CD4-positive, alpha-beta T cell treated with Interleukin-15 for 4 hours (primary cell): ENCODE results near the gene RABL6.
A peak's percentile ranks its signal among the peaks of the same experiment; 100 is the strongest.
"Not testable (repeated sequence)": the region's sequence is repeated elsewhere in the genome, so short reads cannot be mapped to it uniquely, and the experiment has no call there.

Source experiments
- DNase-seq: peaks from one replicate; pipeline ENCODE4 v3.0.0-alpha.2; 2020; ENCODE audit warnings: low spot score

Gene RABL6

DNA sequence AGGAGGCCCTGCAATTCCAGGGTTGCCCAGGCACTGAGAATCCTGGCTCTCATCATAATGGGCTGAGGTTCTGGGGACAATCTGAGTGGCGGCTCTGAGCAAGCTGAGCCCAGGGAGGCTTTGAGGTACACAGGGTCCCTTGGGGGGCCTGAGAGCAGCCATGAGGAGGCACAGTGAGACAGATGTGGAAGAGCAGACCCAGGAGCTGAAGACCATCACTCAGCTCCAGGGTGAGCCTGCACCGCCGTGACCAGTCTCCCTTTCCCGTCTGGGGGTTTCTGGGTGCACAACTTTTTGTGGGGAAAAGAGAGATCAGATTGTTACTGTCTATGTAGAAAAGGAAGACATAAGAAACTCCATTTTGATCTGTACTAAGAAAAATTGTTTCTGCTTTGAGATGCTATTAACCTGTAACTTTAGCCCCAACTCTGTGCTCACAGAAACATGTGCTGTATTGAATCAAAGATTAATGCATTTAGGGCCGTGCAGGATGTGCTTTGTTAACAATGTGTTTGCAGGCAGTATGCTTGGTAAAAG, 11.4 kb upstream of the RABL6 start, which contains the start of gene CCDC183:
Gene CCDC183 (plus strand): TSS at position 101 of the 537 bp plus-strand sequence. CDS start 60 bp downstream, at position 161.
- no peak for DNase-seq

DNA sequence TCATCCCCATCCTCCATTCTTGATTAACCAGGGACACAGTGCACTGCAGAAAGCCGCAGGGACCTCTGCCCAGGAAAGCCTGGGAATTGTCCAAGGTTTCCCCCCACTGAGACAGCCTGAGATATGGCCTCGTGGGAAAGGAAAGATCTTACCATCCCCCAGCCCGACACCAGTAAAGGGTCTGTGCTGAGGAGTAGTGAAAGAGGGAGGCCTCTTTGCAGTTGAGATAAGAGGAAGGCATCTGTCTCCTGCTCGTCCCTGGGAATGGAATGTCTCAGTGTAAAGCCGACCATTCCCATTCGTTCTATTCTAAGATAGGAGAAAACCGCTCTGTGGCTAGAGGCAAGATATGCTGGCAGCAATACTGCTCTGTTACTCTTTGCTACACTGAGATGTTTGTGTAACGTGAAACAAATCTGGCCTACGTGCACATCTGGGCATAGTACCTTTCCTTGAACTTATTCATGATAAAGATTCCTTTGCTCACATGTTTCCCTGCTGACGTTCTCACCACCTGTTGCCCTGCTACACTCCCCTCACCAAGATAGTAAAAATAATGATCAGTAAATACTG, 10.9 kb upstream of the RABL6 start:
- not testable (repeated sequence) for DNase-seq

DNA sequence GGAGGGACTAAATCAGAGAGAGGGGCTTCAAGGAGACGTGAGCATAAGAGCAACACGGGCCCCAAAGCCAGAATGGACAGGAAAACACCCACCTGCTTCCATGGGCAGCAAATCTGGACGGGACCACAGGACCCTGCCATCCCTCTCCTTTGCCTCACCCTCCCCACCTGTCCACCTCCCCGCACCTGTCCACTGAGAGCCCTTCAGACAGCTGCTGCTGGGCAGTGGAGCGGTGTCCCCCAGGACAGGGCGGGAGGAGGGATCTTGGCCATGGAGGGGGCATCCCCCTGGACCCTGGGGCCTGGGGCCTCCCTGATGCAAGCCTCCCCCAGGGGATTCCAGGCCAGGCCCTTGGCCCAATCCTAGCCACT, 9.1 kb upstream of the RABL6 start:
- no peak for DNase-seq

DNA sequence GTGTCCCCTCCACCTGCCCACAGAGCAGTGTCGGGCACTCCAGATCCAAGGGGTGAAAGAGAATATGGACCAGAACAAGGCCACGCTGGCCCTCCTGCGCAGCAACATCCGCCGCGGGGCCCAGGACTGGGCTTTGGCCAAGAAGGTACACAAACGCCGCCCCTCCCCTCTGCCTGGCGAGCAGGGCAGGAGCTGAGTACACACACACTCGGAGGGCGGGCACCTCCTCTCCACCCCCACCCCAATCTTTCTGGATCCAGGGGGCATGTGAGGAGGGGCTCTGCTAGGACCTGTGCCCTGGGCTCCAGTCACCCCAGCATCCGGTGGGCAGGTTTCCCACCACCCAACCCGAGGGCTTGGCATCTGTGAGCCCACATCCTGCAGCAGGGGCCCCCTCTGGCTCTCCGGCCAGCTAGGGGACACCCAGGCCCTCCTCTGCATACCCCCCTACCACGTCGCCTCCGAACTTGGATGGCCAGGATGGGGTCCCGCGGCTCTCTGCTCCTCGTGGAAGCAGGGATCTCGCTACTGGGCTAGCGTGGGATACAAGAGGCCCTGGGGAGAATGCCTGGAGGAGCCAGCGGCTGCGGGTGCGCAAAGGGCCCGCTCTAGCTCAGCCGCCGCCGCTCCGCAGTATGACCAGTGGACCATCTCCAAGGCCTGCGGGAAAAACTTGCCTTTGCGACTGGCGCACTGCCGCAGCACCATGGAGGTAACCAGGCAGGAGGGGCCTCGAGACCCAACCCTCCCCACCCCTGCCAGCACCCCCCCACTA, 8.5 kb upstream of the RABL6 start:
- no peak for DNase-seq

DNA sequence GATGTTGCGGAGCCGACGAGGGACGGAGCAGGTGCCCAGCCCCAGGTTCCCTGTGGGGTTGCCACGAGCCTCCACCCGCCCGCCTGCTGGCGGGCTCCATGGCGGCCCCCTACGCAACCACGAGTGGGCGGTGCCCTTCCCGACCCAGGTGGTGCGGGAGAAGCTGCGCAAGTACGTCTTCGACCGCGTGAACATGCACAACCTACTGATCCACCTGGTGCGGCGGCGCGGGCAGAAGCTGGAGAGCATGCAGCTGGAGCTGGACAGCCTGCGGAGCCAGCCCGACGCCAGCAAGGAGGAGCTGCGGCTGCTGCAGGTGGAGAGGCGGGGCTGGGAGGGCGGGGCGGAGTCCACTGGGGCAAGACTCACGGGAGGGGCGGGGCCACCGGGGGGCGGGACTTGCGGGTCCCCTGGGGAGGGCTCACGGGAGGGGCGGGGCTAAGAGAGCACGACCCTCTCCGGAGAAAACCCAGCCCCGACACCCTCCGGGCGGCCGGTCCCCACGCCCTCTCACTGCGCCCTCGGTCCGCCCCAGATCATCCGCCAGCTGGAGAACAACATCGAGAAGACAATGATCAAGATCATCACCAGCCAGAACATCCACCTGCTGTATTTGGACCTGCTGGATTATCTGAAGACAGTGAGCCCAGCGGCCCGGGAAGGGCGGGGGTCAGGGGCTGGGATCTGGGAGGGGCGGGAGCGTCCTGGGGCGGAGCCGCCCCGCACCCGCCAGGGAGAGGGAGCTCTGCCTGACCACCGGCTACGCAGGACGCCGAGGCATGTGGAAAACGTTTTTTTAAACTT, 7.7 kb upstream of the RABL6 start:
- DNase-seq = peak; percentile 87

DNA sequence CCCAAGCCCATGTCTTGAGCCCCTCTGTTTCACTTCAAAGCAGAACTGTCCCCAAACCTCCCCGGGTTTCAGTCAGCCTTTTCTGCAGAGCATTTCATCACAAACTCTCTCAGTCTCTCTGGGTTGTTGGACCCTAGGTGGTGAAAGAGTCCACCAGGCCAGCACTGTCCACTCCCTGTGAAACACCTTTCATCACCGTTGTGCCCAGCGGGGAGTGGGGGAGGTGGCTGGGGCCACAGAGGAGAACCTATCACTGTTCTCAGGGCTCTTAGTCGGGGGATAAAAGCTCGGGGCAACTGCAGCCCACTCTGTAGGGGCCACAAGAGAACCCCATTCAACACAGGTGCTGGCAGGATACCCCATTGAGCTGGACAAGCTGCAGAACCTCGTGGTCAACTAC, 5.4 kb upstream of the RABL6 start:
- no peak for DNase-seq

DNA sequence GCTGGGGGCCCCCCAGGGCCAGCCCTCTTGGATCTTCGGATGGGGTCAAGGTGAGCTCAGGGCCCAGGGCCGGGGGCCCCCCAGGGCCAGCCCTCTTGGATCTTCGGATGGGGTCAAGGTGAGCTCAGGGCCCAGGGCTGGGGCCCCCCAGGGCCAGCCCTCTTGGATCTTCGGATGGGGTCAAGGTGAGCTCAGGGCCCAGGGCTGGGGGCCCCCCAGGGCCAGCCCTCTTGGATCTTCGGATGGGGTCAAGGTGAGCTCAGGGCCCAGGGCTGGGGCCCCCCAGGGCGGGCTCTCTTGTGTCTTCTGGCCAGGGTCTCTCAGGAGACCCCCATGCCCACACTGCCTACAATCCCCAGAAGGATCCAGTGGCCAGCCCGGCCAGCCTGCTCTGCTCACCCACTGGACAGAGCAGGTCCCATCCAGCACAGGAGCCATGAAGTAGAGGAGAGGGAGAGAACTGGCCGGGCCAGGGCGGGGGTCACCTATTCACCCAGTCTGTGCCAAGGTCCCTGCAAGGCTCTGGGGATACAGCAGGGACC, 4.7 kb upstream of the RABL6 start:
- DNase-seq = not testable (repeated sequence)

DNA sequence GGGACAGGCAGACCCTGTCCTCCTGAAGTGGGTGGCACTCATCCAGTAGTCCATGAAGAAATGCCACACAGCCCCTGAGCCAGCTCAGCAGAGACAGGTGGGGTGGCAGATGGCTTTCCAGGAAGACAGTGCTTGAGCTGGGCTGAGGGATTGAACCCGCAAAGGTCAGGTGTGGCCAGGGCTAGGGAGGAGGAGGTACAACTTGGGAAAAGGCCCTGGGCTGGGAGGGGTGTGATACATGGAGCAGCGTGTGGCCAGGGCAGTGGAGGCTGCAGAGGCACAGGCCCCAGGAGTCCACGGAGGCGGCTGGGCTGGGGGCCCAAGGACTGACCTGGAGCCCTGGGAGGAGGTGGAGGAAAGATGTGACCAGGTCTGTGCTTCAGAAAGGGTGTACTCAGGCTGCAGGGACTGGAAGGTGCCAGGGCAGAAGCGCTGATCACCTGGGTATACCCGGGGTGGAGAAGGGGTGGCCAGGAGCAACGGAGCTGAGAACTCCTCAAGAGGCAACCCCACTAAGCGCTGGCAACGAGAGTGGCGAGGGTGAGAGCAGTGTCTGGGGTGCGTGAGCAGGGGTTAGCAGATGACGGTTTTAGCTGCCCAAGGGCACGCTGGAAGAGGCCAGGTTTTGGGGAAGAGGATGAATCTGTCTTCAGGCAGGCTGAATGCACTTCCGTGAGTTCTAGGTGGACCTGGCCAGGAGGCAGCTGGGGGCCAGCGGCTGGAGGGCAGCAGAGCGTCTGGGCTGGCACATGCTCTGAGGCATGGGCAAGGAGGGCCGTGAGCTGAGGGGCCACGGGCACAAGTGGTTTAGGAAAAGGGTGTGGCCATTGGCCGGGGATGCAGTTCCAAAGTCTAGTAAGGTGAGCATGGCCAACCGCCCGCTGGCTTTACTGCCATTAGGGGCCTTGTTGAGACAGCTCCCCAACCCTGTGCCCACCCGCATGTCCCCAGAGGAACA, 3.9 kb upstream of the RABL6 start:
- DNase-seq = no peak

DNA sequence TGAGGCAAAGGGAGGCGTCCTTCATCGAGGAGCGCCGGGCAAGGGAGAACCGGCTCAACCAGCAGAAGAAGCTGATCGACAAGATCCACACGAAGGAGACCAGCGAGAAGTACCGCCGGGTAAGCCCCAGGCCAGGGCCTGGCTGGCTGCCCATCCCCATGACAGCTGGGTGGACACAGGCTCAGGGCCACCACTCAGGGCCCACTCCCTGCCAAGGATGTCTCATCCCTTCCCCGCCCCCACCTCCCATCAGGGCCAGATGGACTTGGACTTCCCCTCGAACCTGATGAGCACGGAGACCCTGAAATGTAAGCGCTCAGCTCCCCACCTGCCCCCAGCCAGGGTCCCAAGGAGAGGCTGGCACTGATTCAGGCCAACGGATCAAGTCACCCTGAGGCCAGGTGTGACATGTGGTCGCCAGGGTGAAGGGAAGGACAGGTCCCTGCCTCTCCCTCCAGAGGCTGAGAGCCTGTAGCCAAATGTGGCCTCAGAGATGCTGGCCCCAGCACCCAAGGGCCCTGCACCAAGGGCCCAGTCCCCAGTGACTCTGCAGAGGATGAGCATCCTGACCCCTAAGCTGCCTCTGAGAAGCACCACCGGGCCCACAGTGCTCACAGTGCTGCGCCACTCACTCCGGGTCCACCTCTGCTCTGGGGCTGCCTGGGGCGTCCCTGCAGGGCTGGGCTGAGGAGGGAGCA, 3.1 kb upstream of the RABL6 start:
- no peak for DNase-seq

DNA sequence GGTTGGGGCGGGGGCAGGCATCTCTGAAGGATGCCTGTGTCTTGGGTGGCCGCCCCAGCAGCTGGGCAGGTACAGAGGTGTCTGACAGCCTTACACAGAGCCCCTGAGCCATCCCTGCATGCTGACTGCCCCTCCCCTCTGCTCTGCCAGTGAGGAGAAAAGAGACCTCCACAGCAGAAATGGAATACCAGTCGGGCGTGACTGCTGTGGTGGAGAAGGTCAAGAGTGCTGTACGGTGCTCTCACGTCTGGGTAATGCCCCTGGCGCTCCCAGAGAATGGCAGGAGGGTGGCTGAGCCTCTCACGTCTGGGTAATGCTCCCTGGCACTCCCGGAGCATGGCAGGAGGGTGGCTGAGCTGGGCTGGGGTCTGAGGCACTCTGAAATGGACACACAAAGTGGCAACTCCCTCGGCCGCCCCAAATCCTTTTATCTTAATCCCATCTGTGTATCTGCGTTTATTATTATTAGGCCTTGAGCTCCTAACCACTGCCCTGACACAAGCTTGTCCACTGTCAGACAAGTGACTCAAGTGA, 2.5 kb upstream of the RABL6 start:
- no peak for DNase-seq

DNA sequence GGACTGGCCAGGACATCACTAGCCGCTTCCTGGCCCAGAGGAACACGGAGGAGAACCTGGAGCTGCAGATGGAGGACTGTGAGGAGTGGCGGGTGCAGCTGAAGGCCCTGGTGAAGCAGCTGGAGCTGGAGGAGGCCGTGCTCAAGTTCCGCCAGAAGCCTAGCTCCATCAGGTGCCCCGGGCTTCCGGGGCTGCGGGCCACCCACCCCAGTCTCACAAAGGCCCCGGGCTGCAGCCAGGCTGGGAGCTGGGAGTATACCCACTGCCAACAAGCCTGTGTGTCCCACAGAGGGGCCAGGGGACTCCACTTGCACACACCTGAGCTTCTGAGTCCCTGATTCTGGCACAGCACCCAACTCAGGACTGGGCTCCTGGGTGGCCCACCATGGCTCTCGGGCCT, 1.7 kb upstream of the RABL6 start:
- DNase-seq = no peak

DNA sequence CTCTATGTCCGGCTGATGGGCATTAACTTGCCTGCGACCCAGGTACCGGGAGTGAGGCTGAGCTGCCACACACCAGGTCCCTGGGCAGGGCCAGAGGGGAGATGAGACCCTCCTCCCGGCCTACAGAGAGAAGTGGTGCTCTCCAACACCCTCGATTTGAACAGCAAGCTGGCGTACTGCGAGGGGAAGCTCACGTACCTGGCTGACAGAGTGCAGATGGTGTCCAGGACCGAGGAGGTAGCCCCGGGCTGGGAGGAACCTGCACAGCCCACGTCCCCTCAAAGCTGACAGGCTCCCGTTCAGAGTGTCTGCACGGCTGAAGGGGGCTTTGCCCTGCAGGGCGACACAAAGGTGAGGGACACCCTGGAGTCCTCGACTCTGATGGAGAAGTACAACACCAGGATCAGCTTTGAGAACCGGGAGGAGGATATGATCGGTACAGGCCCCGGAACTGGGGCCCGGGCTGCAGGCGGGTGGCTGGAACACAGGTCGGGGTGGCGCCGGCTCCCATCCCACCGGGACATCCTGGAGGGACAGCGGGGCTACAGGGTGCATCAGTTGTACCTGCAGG, 1.0 kb upstream of the RABL6 start:
- DNase-seq = no peak

DNA sequence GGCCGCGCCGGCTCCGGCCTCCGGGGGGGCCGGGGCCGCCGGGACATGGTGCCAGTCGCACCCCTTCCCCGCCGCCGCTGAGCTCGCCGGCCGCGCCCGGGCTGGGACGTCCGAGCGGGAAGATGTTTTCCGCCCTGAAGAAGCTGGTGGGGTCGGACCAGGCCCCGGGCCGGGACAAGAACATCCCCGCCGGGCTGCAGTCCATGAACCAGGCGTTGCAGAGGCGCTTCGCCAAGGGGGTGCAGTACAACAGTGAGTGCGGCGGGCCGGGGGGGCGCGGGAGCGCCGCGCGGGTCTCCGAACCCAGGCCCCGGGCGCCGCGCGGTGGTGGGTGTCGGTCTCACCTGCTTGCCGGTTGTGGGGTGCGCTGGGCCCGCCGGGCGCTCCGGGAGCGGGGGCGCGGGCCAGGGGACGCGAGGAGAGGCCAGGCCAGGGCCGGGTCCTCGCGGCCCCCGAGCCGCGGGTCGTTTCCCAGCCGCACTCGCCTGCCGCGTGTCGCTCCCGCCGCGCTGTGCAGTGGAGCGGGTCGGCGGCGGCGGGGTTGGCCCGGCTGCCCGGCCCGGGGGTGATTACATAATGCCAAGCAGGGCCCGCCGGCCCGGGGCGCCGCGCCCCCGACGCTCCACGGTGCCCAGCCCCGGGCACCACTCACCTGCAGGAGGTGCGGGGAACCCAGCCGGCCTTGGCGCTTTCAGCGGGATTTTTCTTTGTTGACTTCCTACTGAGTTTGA, 492 bp downstream of the RABL6 start:
- DNase-seq = peak; percentile 46

DNA sequence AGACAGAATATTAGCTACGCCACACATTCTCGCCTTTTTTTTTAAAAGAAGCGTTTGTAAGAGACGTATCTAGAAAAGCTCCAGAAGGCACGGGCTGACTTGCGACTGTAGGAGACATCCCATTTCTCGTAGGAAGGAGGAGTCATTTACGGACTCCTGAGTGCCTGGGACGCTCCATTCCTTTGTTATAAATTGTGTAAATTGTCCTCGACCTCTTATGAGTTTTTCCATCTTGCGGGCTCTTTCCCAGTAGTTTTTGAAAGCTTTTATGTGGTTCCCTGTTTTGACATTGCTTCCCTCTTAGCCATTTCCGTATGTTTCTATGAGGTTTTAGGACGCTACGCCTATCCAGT, 1.0 kb downstream of the RABL6 start:
- DNase-seq = no peak

DNA sequence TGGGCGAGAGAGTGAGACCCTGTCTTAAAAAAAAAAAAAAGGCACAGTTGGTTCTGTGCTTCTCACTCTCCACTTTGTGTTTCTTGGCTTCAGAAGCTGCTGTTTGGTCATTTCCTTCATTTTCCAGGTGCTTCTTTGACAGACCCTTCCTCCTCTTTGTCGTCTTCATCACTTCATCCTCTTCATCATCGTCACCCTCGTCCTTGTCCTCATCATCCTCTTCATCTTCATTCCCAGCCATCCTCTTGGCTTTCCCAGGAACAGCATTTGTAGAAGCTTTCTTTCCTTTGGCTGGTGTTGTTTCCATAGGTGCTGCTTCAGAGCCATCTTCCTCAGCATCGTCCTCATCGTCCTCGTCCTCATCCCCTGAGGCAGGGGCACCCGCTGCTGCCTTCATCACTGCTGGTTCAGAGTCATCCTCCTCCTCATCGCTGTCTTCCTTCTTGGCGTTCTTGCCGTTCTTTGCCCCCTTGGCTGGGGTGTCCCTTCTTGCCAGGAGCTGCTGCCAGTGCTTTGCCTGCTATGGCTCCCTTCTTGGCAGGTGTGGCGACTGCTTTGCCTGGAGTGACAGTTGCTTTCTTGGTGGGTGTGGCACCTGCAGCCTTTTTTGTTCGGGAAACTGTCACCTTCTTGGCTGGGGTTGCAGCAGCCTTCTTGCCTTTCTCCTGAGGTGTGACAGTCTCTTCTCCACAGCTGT, 7.1 kb downstream of the RABL6 start:
- no peak for DNase-seq

DNA sequence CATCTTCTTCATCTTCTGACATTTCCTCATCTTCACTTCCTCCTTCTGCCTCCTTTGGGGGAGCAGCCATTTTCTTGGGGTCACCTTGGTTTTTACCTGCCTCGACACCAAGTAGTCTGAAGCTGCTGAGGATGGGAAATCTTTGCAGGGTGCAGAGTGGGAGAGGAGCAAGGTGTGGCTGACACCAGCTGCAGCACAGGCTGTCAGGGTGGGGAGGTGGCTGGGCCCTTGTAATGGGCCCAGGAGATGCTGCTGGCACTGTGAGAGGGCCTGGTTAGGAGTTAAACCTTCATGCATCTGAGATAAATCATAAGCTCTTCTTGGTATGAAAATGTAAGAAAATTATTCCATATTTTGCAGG, 7.7 kb downstream of the RABL6 start:
- DNase-seq = no peak

DNA sequence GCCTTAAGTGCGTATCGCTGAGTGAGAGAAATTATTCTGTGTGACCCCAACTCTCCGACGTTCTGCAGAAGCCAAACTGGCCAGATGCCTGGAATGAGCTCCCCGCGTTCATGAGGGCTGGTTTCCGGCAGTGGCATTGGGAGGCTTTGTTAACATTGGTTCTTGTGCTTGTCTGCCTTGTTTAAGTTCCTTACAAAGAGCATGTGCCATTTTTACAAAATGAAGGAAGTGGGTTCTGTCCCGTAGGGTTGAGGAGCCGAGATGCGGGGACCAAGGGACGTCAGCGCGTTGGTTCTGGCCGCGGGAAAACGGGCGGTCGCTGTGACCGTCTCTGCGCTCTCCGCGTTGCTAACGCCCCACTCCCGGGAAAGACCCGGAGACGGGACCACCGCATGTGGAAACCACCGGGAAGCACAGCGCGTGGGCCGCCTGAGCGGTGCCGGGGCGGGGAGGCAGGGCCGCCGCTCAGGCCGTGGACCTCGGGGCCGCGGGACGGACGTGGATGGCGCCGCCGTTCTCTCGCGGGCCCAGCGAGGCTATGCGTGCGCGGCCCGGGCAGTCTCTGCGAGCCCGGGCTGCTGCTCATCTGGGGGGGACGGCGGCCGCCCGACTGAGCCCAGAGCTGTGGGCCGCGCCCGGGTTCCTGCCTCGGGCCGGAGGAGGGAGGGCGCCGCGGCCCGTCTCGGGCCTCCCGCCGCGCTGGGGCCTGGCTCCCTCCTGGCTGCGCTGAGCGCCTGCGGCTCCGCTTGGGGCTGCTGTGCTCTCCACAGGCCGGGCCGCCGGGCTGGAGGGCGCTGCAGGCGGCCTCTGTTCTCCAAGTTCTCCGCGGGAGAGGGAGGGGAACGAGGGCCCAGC, 13.4 kb downstream of the RABL6 start:
- DNase-seq = no peak
